Activated CD4-positive, alpha-beta T cell treated with anti-CD3 and anti-CD28 coated beads, Interleukin-2, amount 50 U/mL, for 16 hours (primary cell): ENCODE measurements around the gene IL10.

Experiments
- DNase-seq: peaks from one replicate; pipeline ENCODE4 v3.0.0-alpha.2; 2020

Gene IL10

GRCh38 chr1:206732992-206733391 lies 39.3 kb downstream of the IL10 start:
- DNase-seq: no peak

DNA sequence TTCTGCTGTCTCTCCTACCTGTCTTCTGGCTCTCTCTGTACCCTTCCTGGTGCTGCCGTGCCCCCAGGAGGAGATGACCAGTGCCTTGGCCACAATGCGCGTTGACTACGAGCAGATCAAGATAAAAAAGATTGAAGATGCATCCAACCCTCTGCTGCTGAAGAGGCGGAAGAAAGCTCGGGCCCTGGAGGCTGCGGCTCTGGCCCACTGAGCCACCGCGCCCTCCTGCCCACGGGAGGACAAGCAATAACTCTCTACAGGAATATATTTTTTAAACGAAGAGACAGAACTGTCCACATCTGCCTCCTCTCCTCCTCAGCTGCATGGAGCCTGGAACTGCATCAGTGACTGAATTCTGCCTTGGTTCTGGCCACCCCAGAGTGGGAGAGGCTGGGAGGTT lies 39.8 kb downstream of the IL10 start:
- DNase-seq: no peak

GRCh38 chr1:206729507-206729906 lies 42.8 kb downstream of the IL10 start:
- no peak for DNase-seq

- DNase-seq: no peak
Observed at GRCh38 chr1:206729050-206729449, 43.2 kb downstream of the IL10 start.

- DNase-seq: no peak
Observed at GRCh38 chr1:206728697-206728987, 43.7 kb downstream of the IL10 start.

DNA sequence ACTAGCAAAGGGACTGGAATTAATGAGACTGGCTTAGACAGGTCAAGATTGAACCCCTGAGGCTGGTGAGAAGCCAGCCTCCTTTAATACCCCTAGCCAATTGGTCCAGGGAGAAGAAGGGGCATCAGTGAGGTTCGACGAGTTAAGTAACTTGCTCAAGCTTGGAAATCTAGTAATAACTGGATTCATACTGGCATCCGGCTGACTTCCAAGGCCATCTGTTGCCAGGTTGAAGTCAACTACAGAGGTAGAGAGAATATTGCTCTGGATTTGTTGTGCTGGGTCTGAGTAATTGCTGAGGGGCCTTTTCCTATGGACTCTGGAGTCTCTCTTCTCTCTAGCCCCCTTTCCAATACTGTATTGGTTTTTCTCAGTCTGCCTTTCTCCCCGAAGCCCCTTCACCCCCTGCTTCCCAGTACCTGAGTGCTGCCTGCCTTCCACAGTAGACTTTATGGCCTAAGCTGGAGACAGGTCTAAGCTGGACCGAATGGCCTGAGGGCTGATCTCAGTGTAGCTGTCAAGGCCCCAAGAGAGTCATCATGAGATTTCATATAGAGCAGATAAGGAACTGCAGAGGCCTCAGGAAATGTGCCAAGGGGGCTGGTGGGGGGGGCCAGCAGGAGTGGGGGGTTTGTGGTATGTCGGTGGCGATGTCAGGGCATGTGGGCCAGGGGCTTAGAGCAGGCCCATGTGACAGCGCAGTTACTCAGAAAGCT lies 44.2 kb downstream of the IL10 start:
- DNase-seq: no peak

- DNase-seq: peak; percentile 62
Observed at GRCh38 chr1:206725109-206725963, 47.0 kb downstream of the IL10 start.

DNA sequence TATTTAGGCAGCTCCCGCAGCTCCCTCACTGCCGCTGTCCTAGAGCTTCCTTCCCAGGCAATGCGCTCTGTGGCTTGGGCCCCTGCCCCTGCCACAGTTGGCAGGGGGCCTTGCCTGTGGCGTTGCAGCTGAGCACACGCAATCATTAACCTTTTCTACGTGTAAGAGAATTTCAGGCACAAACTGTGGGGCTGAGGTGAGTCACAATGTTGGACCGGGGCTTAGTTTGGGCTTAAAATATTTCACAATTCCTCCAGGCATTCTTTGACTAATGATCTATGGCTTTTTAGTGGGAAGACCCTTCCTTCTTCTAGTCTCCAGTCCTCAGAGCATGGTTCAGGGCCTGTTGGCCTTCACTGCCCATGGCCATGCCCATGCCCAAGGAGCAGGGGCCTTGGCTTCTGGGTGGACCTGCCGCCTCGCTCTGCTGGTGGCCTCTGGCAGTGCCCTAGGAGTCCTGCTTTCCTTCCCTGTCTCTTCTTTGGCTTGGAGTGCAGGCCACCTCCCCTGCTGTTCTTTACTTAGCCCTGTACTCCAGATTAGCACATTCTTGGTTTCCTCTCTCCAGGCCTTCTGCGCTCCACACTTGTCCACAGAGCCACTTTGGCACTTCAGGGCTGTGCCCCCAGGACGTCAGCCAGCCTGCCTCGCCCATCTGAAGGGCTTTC lies 48.4 kb downstream of the IL10 start:
- no peak for DNase-seq

GRCh38 chr1:206723462-206723804 lies 48.9 kb downstream of the IL10 start:
- no peak for DNase-seq

DNA sequence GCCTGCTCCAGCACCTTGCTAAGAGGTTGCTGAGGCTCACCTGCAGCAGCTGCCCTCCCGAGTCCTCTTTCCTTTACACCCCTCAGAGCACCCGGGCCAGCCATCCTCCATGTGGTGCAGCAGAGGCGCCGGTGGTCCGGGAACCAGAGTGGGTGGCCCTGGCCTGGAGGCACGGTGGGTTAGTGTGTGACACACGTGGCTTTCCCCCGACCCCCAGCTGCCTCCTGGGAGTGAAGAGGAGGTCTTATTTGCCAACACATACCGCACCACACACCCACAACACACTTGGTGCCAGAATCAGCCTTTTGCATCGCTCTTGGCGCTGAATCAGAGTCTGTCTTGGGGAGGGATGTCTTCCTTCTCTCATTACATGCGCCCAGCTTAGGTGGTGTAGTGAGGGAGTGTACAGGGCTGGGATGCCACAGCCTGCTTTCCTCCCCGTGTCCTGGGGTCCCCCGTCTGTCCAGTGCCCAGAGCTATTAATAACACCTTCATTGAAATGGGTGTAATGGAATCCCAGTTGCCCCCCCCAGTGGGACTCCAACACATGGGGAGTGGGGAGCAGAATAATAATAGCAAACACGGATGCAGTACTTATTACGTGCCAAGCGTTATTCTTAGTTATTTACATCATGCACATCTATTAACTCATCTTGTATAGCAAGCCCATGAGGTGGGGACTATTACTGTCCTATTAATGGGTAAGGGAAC lies 49.4 kb downstream of the IL10 start:
- DNase-seq: no peak

DNA sequence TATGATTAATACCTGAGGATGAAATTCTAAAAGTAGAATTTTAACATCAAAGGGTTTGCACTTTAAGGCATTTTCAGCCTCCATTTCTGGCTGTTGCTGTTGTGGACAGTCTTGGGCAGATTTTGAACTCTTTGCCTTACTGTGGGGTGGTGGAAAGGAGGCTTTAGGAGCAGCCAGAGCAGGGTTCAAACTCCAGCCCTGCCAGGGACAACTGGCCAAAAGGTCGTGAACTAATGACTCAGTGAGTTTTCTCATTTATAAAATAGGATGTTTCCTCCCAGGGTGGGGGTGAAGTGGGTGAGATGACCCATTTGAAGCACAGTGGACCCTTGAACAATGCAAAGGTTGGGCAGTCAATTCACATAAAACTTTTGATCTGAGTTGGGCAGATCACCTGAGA lies 50.8 kb downstream of the IL10 start:
- DNase-seq: no peak

- DNase-seq: no peak
Observed at GRCh38 chr1:206719169-206719839, 53.0 kb downstream of the IL10 start.

GRCh38 chr1:206717674-206717989 lies 54.7 kb downstream of the IL10 start:
- DNase-seq: no peak
